Activated naive CD4-positive, alpha-beta T cell treated with Interleukin-2 at 50 U/mL for 16 hours (primary cell): ENCODE data around the gene CYP26B1.

Experiments used
- DNase-seq: peaks from one replicate; pipeline ENCODE4 v3.0.0-alpha.2; 2020

CYP26B1 gene

DNA sequence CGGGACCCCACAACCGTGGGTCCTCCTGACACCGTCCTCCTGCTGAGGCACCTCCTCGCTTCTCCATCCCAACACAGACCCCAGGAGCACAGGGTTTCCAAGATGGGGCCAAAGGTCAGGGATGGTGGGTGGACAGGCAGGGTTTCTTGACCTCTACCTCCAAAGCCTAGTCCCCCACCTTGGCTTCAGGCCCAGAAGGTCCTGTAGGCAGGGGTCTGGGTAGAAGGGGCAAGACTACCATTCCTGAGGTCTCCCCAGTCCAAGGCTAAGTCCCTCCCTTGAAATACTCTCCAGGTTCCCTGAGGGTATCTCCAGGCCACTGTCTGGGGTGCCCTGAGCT lies 7.1 kb downstream of the CYP26B1 start:
- DNase-seq: no peak

DNA sequence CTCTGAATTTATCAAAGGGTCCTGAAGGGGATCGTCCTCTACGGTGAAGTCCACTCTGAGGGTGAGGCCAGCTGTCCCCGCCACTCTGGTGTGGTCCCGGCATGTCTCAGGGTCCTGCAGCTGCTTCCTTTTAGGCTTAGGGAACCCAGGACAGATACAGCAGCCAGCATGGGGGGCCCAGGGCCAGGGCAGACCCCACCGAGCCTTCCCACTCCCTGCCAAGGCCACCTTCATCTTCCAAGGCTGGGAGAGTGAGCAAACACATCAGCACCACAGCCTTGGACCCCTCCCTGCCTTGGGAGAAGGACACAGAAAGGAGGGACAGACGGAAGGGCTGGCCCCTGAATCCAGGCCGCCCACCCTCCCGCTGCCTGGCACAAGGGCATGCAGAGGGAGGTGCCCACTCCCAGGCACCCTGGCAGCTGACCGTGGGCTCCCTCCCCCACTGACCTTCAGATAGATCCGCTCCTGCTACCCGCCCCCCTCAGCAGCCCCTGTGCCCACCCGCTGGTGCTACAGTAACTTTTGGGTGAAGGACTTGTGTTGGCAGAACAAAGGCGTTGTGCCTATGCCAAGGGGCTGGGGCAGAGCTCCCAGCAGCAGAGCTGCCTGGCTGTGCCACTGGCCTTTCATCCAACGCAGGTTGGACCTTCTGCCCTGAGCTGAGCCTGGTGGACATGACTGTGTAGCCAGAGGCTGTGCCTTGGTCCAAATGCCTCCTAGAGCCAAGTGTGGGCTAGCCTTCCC lies 7.6 kb downstream of the CYP26B1 start:
- no peak for DNase-seq

DNA sequence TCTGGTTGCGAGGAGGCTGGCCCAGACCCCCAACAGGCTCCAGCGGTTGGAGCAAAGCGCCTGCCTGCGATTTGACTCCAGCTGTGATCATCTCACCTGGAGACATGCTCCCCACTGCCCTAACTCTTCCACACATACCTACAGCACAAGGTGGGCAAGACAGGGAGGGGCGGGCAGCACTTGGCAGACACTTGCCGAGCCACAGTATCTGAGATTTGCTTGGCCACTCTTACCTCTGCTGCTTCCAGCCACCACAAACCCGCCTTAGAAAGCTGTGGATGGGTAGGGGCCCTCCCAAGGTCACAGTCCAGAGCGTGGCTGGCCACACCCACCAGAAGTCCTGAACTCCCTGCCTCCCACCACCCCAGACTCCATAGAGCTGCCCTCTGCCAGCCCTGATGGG lies 8.2 kb downstream of the CYP26B1 start:
- no peak for DNase-seq

DNA sequence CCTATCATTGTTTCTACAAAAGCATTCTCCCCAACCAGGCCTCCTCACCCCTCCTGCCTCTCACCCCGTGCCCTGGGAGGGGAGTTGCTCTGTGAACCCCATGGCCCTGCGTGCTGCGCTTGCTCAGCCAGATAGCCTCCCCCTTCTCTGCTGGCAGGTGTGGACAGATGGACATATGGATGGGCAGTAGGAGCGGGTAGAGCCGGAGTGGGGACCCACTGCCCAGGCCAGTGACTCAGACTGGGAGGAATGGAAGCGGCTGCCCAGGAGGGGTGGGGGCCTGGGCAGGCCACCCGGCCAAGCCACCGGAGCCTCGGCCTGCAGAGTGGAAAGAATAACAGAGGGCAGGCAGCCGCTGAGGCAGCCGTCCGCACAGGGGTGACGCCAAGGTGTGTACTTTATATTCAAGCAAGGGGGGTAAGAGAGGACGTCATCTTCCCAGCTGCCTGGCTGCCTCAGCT lies 8.7 kb downstream of the CYP26B1 start:
- DNase-seq: no peak

DNA sequence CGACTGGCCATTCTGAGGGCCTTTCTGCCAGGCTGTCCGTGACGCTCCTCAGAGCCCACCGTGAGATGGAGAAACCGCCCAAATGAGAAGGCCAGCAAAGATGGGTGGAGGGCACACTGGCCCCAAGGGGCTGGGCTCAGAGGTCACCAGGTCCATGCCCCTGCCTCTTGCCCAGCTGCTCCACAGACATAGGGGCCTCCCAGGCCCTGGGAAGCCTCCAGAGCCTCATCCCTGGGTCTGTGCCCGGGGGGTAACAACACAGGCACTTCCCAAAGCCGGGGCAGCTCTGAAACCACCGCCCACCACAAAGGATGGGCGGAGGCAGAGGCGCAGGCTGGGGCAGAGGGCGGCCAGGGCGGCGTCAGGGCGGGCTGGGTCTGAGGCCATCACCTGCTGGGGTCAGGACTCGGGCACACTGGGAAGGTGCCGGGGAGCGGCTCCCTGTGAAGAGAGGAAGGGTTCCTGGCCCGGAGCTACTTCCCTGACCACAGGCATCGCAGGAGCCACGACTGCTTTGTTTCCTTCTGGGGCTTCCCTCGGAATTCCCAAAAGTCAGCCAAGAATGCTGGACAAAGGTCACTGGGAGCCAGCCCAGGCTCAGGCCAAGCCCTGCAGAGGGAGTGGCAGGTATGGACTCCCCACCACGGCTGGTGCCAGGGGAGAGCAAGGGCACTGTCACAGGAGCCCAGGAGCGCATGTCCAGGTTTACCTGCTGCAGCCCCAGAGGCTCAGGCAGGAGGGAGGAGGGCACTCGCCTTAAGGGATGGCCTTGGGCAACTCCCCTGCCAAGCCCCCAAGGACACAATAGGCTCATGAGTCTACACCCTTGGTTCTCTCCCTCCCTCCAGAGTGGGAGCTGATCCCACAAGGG lies 9.4 kb downstream of the CYP26B1 start:
- DNase-seq: no peak

DNA sequence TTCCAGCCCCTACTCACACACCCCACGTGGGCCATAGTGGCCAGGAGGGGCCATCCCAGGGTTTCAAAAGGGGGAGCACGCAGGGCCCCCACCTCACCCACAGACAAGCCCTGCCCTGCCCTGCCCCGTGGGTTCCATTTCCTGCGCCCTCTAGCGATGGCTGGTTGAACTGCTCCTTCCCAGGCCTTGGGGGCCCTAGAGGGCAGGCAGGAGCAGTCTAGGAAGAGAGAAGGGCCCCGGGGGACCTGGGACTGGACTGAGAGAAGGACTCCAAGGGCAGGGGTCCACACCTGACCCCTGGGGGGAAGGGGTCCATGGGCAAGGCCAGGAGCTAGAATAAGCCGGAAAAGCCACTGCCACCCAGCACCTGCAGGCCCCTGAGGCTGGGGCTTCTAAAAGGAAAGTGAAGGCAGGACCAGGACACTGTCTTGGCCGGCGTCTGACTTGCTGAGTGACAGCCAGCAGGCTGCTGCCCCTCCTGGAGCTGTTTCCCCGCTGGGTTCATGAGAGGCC lies 10.1 kb downstream of the CYP26B1 start:
- DNase-seq: peak; percentile 67

DNA sequence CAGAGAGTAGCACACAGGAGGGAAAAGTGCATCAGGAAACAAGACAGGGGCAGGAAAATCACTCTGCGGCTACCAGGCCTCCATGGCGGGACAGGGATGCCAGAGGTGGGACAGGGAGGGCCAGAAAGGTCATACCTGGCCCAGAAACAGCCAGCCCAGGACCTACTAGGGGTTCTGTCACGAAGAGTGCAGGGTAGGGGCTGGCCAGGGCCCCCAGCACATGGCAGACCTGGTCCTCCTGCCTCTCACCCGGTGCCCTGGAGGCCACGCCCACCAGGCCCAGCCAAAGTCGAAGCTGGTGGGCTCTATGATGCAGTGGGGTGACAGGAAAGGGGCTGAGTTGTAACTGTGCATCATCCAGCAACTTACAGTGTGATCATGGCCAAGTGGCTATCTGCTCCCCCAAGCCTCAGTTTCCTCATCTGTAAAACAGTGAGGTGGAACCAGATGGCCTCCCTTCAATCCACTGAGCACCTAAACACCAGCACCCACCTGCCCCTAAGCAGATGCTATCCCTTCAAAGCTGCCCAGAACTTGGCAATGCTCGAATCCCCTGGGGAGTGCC lies 10.6 kb downstream of the CYP26B1 start:
- no peak for DNase-seq

DNA sequence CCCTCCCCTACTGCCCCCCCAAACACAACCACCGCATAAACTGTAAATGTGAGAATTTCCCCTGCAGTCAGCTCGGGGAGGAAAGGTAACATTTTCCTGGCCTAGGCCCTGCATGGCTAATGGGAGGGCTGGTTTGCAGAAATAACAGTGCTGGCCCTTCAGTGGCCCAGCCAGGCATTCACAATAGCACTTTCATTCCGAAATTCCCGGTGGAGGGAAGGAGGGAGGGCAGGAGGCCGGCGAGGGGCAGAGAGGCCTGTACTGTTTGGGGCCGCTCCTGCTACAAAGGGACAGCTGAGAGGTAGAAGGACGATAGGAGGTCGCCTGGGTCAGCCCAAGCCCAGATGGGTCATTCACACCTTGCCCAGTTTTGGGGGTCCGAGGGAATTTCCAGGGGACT lies 11.3 kb downstream of the CYP26B1 start:
- DNase-seq: no peak

DNA sequence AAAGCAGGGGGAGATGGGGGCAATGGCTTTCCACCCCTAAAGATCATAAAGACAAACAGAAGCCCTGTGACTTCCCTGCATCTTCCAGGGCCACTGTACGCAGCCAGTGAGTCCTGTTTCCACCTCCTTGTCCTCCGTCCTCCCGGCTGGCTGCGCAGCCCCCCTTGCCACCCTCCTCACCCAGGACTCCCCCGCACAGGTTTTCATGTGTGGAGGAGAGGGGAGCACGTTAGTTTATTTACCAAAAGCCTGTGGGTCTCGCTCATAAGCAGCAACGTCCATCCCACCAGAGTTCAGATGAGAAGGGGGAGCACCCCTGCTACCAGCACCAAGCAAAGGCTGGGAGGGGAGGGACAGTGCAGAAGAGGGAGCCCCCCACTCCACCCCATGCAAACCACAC lies 11.7 kb downstream of the CYP26B1 start:
- no peak for DNase-seq

DNA sequence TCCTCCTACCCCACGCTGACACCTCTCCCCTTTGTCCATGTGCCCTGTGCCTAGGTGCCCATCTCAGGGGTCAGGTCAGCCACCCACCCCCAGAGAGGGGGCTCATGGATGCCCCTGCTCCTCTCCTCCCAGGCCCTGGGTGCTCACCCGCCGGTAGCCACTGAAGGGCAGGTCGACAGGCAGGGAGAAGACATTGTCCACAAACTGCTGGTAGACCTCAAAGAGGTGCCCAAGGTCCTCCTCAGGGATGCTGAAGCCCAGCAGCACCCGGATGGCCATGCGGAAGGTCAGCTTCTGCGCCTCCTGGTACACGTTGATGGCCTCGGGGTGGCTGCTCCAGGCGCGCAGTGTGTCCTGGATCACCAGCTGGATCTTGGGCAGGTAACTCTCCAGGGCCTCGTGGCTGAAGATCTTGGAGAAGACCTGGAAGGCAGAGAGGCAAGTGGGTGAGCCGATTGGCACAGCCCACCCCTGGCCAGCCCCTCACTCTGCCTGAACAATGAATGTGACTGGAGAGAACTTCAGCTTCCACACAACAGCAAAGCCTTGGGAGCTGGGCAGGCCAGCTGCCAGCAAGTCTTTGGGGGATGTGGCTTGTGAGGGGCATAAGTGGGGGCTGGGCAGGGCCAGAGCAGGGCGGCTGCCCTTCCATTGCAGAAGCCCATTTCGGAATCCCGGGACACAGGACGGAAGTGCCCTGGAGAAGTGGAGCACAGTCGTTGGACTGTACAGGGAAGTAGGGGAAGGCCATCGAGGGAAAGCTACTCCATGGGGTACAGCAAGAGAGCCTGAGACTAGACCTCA lies 12.5 kb downstream of the CYP26B1 start:
- DNase-seq: no peak

DNA sequence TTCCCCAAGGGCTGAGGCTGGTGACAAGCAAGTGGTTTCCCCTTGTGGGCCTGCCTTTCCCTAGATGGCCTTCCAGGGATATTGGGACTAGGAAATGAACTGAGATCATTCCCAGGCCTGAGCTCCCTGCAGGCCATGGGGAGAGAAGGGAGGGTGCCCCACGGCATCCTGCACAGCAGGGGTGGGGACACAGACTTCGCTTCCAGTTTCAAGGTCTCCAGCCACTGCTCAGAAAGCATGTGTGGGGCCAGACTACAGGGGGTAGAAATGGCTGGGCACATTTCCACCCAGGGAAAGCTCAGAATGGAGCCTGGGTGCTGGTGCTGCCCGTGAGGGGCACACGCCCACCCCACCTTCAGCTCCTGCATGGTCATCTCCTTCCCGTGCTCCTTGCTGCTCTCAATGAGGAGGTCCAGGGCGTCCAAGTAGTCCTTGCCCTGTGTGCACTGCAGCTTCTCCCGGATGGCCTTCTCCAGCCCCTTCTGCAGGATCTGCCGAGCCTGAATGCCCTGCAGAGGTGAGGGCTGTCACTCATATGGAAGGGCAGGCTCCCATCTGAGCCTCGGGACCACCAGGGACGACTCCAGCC lies 13.2 kb downstream of the CYP26B1 start:
- no peak for DNase-seq

DNA sequence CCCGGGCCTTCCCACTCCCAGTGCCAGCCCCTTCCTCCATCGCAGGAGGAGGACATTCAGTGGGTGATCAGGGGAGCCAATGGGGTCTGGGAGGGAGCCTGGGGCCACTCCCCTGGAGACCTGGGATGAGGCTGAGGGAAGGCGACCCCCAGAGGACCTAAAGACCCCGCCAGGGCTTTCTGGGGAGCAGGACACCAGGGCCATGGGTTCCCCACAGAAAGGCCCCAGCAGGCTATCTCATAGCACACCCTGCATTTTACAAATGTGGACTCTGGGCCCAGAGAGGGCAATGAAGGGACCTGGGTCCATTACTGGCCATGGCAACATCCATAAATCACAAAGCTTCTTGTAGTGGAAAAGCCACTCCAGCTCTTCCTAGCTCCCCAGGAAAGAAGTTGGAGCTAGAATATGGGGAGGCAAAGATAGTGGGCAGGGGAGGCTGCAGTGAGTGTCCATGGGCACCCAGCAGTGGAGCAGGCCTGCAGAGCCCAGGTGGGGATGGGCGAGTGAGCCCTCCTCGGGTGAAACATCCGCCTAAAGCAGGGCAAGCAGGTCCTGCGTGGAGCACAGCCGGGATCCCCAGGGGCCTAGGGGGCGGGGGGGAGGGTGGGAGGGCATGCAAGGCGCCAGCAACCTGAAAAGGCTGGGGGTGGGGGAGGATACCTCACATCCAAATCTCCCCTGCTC lies 13.8 kb downstream of the CYP26B1 start:
- no peak for DNase-seq

DNA sequence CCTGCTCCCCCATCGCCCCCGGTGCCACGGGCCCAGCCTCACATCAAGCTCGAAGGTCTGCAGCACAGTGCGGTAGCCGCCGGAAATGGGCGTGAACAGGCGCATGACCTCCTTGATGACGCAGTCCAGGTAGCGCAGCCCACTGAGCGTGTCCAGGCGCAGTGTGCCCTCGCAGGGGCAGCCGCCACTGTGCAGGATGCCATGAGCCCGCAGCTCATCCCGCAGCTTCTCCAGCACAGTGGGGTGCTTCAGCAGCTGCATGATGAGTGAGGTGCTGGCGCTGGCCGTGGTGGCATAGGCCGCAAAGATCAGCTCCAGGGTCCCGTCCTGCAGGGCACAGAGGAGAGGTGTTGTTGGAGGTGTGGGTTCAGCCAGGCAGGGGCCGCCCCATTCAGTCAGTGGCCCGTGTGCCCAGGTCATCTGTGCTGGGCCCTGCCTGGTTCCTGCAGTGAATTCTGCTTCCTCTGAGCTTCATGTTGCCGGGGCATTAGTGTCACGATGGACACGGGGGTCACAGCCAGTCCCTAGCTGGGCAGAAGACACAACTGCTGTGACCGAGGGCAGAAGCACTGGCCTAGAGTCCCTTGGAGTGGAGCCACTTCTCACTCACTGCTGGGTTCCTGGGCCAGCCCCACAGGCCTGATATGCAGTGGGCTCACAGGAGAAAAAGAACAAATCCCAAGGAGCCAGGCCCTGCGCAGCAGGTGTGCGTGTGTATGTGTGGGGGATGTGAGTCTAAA lies 14.5 kb downstream of the CYP26B1 start:
- DNase-seq: no peak

DNA sequence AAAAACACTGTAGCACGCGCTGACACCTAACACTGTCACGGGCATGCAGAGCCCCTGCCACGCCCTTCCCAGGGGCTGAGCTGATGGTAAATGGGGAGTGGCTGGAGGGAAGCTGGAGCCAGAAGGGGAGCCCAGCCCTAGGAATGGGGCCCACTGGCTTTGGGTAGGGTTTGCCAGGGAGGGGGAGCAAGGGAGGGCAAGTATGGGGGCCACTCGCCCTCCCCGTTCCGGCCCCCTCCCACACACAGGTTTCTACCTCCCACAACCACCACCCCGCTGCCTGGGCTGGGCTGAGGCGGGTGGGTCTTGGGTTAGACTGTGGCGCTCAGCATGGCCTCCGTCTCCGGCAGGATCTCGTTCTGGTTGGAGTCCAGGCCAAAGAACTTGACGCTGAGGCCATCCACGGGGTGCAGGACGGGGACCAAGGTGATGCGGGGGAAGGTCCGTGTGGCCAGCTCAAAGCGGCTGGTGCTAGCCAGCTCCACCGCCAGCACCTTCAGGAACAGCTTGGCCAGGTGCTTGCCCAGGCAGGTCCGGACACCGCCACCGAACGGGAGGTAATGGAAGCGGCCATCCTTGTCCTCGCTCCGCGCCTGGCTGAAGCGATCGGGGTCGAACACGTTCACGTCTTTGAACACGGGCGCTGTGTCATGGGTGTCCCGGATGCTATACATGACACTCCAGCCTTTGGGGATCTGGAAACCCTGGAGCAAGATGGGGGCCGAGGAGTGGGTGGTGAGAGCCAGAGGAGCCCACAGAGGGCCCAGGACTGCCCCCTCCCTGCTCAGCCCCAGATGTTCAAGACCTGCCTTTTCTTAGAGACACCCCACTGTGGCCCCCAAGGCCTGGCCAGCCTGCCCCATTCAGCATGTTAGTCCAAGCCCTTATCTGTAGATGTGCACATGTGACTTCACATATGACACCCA lies 15.5 kb downstream of the CYP26B1 start:
- no peak for DNase-seq

DNA sequence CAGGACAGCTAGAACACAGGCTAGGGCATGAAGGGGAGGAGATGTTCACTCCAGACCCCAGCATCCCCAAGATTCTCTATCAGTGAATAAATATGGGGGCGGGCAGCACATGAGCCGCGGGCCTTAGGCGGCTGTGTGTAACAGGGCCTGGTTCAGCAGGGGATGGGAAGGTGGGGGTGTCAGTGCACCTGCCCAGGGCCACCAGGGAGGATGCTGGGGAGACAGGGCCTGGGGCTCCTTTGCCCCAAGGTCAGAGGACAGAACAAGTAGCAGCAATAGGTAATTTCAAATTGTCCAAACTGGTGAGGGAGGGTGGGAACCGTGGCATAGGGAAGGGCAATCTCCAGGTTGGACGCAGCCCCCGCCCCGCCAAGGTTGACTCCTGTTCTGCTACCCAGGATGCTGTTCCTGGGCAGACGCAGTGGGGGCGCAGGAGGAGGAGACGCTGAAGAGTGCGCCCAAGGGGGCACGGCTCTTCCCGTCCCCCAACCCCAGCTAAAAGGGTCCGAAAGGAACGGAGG lies 16.2 kb downstream of the CYP26B1 start:
- DNase-seq: no peak

DNA sequence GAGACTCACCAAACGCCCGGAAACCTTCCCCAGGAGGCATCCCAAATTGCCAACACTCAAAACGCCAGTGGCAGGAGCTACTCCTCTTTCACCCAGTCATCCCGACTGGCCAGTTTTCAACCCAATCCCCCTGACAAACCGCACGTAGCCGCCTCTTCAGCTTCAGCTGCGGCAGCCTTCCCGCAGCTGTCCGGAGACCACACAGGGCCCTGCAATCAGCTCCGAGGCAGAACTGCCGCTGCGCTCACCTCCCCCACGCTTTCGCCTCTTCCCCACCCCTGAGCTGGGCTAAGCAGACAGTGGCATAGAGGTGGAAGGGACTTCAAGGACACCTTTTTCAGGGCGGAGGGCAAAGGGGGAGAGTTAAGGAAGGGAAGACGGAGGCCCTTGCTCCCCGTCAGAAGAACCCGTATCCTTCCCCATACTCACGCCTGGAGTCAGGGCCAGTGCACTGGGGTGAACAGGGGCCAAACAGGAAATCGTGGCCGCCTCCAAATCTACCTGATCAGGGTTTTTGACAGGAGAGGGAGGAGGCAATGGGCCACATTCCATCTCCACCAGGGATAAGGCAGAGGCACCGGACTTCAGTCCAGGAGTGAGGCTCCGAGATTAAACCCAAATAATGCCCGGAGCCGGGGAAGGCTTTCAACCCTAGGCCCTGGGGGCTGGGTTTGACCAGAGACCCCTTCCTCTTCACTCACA lies 16.9 kb downstream of the CYP26B1 start:
- no peak for DNase-seq

DNA sequence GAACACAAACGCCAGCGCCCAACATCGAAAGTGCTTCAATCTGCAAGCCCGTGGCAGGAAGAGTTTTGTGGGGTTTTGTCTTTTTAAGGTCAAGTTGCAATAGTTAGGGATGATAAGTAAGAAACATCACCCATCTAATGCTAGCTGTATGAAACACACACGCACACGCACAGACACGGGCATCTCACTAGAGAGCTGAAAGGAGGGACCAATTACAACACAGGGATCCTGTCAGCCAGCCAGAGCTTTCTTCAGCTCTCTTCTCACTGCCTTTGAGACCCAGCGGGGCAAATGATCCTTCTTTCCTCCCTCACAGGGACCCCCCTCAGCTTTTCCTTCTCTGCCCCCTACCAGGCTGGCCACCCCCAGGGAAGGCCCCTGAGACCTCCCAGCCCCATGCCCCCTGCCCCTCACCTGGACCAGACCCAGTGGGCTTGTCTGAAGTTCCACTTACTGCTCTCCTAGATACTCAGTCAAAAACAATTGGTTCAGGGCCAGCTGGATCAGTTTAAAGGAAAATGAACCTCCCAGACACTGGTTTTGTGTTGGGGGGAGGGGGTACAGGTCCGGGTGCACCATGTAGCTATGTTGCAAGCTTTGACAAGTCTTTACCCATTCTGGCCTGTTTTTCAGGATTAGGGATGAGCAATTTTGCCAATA lies 17.9 kb downstream of the CYP26B1 start:
- DNase-seq: no peak

DNA sequence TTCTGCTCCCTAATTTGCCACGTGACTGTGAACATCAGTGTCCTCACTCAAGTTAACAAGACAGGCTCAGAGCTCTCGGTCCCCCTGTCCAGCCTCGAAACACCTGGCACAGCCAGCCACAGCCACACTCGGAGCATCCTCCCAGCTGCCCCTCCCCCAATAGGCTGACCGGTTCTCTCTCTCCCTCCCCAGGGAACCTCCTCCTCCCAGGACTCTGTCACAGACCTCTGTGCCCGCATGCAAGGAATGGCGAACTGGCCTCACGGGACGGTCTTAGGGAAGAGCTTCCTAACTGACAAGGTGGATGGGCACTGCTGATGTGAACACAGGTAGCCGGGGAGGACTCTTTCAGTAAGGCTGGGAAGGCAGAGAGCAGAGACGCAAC lies 18.8 kb downstream of the CYP26B1 start:
- no peak for DNase-seq
